GM12878 (cell line): ENCODE data around the gene RASSF8. TPM values are rescaled to one million over a fixed set of nuclear protein-coding genes. Genes with fewer than 3 reads are reported as not detected.

ENCODE experiments used
- ATAC-seq: fragments of 200-7000 bp; cut with Tn5 transposase; 3 replicates; pipeline ENCODE4 v1.9.1; 2020; ENCODE audit warnings: mild to moderate bottlenecking, moderate library complexity
- BruUV-seq: library from RNA; stranded (reverse); fragments of 400-500 nt; replicated peaks from 2 replicates; lab custom pipeline; 2021; lab: Mats Ljungman, UMichigan
- CTCF ChIA-PET: fragments of 300-600 bp; sonication (Branson Sonifier 250); formaldehyde crosslinking; extraction: SDS; loops from one replicate; lab custom pipeline; 2021; ENCODE audit warnings: inconsistent platforms; lab: Yijun Ruan, JAX
- POLR2A ChIA-PET: fragments of 350-600 bp; formaldehyde crosslinking; extraction: SDS; loops from one replicate; lab custom pipeline; 2021; ENCODE audit warnings: inconsistent platforms; lab: Charles Lee
- RAD21 ChIA-PET: fragments of 300-600 bp; sonication (Branson Sonifier 250); formaldehyde crosslinking; loops from one replicate; lab custom pipeline; 2023; ENCODE audit warnings: antibody characterized with exemption; ENCODE audit not compliant: unreplicated experiment; lab: Charles Lee
- SMC1A ChIA-PET: fragments of 300-600 bp; sonication (Branson Sonifier 250); formaldehyde crosslinking; loops from one replicate; lab custom pipeline; 2023; ENCODE audit not compliant: unreplicated experiment, uncharacterized antibody; lab: Charles Lee
- DNase-seq: peaks from one replicate; pipeline ENCODE4 v3.0.0-alpha.2; 2011; ENCODE audit warnings: low read depth, low spot score
- FAIRE-seq: peaks from 3 replicates; lab custom pipeline; 2011; peaks lifted over from hg19 to GRCh38; lab: Jason Lieb, UNC
- H2AFZ ChIP-seq: 2 replicates; pipeline ENCODE4 v1.6.0; 2011; ENCODE audit warnings: low read depth, low read length, control low read depth; ENCODE audit not compliant: control insufficient read depth
- H3K27ac ChIP-seq: 2 replicates; pipeline ENCODE4 v1.5.1; 2011; ENCODE audit warnings: control low read depth; ENCODE audit not compliant: control insufficient read depth, insufficient read depth
- H3K27me3 ChIP-seq, 2 experiments: replicated peaks in 1 of 2; 2 replicates each; pipeline versions ENCODE4 v1.6.0 to v1.6.1; 2011; ENCODE audit warnings: low read length in 1 of 2; ENCODE audit not compliant: control insufficient read depth in 2 of 2, insufficient read depth in 2 of 2
- H3K36me3 ChIP-seq, 2 experiments: 2 replicates each; pipeline ENCODE4 v1.5.1; 2011; ENCODE audit warnings: low read length in 1 of 2; ENCODE audit not compliant: control insufficient read depth in 2 of 2, insufficient read depth in 2 of 2
- H3K4me1 ChIP-seq: 2 replicates; pipeline ENCODE4 v1.6.1; 2011; ENCODE audit warnings: mild to moderate bottlenecking, low read length, moderate library complexity, mixed read lengths; ENCODE audit not compliant: control insufficient read depth, insufficient read depth
- H3K4me2 ChIP-seq: 2 replicates; pipeline ENCODE4 v1.6.0; 2011; ENCODE audit warnings: control low read depth; ENCODE audit not compliant: control insufficient read depth, insufficient read depth
- H3K4me3 ChIP-seq: fragments of 200-600 bp; sonication (generic); 2 replicates; pipeline ENCODE4 v1.5.1; 2016
- H3K79me2 ChIP-seq: 2 replicates; pipeline ENCODE4 v1.6.0; 2011; ENCODE audit warnings: low read length; ENCODE audit not compliant: control insufficient read depth, insufficient read depth
- H3K9ac ChIP-seq: 2 replicates; pipeline ENCODE4 v1.8.0; 2011; ENCODE audit warnings: low read length, control low read depth, mixed read lengths; ENCODE audit not compliant: control insufficient read depth, insufficient read depth
- H3K9me3 ChIP-seq: replicated peaks from 3 replicates; pipeline ENCODE4 v1.5.1; 2011; ENCODE audit warnings: mild to moderate bottlenecking, low read length; ENCODE audit not compliant: control insufficient read depth, insufficient read depth
- H4K20me1 ChIP-seq: 2 replicates; pipeline ENCODE4 v1.6.0; 2011; ENCODE audit not compliant: control insufficient read depth, insufficient read depth
- CBFB ChIP-seq: IDR thresholded peaks from 2 replicates; pipeline ENCODE4 v1.6.1; 2016; ENCODE audit warnings: antibody characterized with exemption, low read depth
- ETV6 ChIP-seq, 2 experiments: fragments of 450-650 bp in 1 of 2; IDR thresholded peaks in 1 of 2; conservative IDR thresholded peaks in 1 of 2; 2 replicates each; pipeline ENCODE4 v1.6.1; 2014; ENCODE audit warnings: antibody characterized with exemption in 1 of 2, borderline replicate concordance in 1 of 2, low read depth in 1 of 2, mild to moderate bottlenecking in 1 of 2, moderate library complexity in 1 of 2
- PML ChIP-seq: IDR thresholded peaks from 2 replicates; pipeline ENCODE4 v1.6.1; 2012; ENCODE audit warnings: low read length, inconsistent platforms
- RAD21 ChIP-seq: IDR thresholded peaks from 2 replicates; pipeline ENCODE4 v1.6.1; 2011; ENCODE audit warnings: mild to moderate bottlenecking, low read depth, low read length, moderate library complexity; ENCODE audit not compliant: insufficient read depth
- RCOR1 ChIP-seq: conservative IDR thresholded peaks from 2 replicates; pipeline ENCODE4 v1.6.1; 2012; ENCODE audit warnings: low read depth, low read length, improper control_type of control experiment
- SREBF2 ChIP-seq: IDR thresholded peaks from 2 replicates; pipeline ENCODE4 v1.6.1; 2012; ENCODE audit warnings: mild to moderate bottlenecking, low read length
- ZNF24 ChIP-seq: fragments of 450-650 bp; IDR thresholded peaks from 2 replicates; pipeline ENCODE4 v1.6.1; 2017; ENCODE audit warnings: antibody characterized with exemption, mild to moderate bottlenecking
- ZSCAN29 ChIP-seq: fragments of 450-650 bp; IDR thresholded peaks from 2 replicates; pipeline ENCODE4 v1.6.1; 2017; ENCODE audit warnings: mild to moderate bottlenecking, moderate library complexity
- WGBS: methylation state at CpG from one replicate; pipeline ENCODE4 v1.1.6; 2016; ENCODE audit warnings: low lambda C conversion rate; ENCODE audit not compliant: insufficient replicate concordance, insufficient coverage; ENCODE audit errors: missing lambda C conversion rate; 5-methylcytosine and 5-hydroxymethylcytosine counted together
- in situ Hi-C: fragments of 300-500 bp; cut with MboI; formaldehyde crosslinking; loops from 9 replicates; pipeline ENCODE4 v1.14.3; 2018; ENCODE audit warnings: mixed read lengths
- intact Hi-C: fragments of 100-400 bp; cut with micrococcal nuclease; formaldehyde crosslinking; loops from one replicate; pipeline ENCODE4 v1.14.2; 2022; ENCODE audit not compliant: unreplicated experiment
- polyA plus RNA-seq, 11 experiments: library from polyadenylated mRNA; depleted of rRNA in 4 of 11; unstranded in 6 of 11; stranded (reverse) in 5 of 11; fragments of >200 nt; fragmentation: Nextera tagmentation in 4 of 11; fragmentation: Illumina TruSeq in 1 of 11; extraction: Ambion mirVana in 4 of 11; extraction: Trizol in 1 of 11; gene quantifications; 1 replicate in 1 of 11; 2 replicates in 10 of 11; pipeline versions ENCODE4 v1.2.1 to v1.2.3, GENCODE V29; 2011 to 2016; ENCODE audit warnings: inconsistent platforms in 2 of 11, missing spikeins in 2 of 11, low read depth in 1 of 11
- total RNA-seq, 4 experiments: library from RNA; depleted of rRNA in 3 of 4; stranded (reverse); fragments of >200 nt in 3 of 4; fragmentation: Illumina TruSeq in 1 of 4; extraction: Trizol in 1 of 4; gene quantifications; 2 replicates each; pipeline versions ENCODE4 v1.2.1 to v1.2.3, GENCODE V29; 2013 to 2021
- TF ChIP-seq, protein P1 (sequence below): IDR thresholded peaks from 2 replicates; pipeline ENCODE4 v1.6.1; 2011; ENCODE audit warnings: low read depth, mild to moderate bottlenecking, low read length, moderate library complexity, borderline replicate concordance; ENCODE audit errors: extremely low read depth
- TF ChIP-seq, protein P2 (sequence below): IDR thresholded peaks from 2 replicates; pipeline ENCODE4 v1.6.1; 2011; ENCODE audit warnings: borderline replicate concordance, low read depth, mild to moderate bottlenecking, moderate library complexity, mixed read lengths, low read length; ENCODE audit not compliant: insufficient read depth; ENCODE audit errors: extremely low read length

The RASSF8 gene
- total and polyA plus RNA-seq, 10 of the 15 experiments (the other 5 are each of a cell fraction or from before 2014, with no cell fraction given), result 0.06 to 0.18 (median 0.08) TPM; not detected in 6

DNA sequence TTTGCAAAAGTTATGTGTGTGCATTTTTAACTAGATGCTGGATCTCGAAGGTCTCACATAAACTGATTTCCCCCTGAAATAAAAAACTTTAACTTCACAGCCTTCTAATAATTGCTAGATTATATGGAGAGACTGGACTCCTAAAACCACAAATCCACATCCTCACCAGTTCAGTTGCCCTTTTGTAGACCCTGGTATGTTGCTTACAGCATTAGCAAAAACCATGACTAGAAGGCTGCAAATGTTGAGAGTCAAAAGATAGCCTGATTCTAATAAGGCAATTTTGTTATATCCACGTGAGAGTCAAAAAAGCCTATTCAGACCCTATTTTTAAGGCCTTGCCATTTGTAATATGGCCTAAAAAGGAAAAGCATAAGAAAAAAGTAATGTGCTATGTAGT, 37.4 kb downstream of the RASSF8 start:
- ATAC-seq (no peak), DNase-seq (no peak), FAIRE-seq (no peak)
- POLR2A ChIA-PET, result no interaction called here
- SMC1A ChIA-PET, result no interaction called here
- 9% methylated on average over 2 of the region's 2 CpGs for WGBS
- RAD21 ChIA-PET, result no interaction called here
- intact Hi-C loops (no loop called here), in situ Hi-C loops (no loop called here)
- CTCF ChIA-PET, result interaction anchor here (0.8 kb wide), 1 partner anchor 9 kb away, joined by 3 read pairs; no protein-coding TSS in a partner anchor
- no peak overlapping the region for H3K27ac ChIP-seq
- H3K4me2 ChIP-seq, result no peak overlapping the region
- H3K27me3 ChIP-seq, result no peaks in the 10 kb centered on the region
- no peak overlapping the region for H3K4me3 ChIP-seq
- no peaks in the 10 kb centered on the region for H3K9me3 ChIP-seq
- H2AFZ ChIP-seq, result no peak overlapping the region
- H4K20me1 ChIP-seq, result no peaks in the 10 kb centered on the region
- BruUV-seq, result no TSS peak
- no peaks in the 10 kb centered on the region for H3K36me3 ChIP-seq
- no peaks in the 10 kb centered on the region for H3K4me1 ChIP-seq
- H3K79me2 ChIP-seq, result no peaks in the 10 kb centered on the region
- H3K9ac ChIP-seq, result no peak overlapping the region
- TF ChIP-seq RCOR1 (no peak), ZSCAN29 (no peak), RAD21 (no peak), SREBF2 (no peak), CBFB (no peak), PML (no peak), ZNF24 (no peak), ETV6 (conservative IDR thresholded peaks at IDR 0.05 in 1 of 2, IDR thresholded peaks at IDR 0.05 in 1 of 2; ENCODE audit: borderline replicate concordance in 1 of 2, low read depth in 1 of 2) (no peak)
- TF ChIP-seq, protein P1, sequence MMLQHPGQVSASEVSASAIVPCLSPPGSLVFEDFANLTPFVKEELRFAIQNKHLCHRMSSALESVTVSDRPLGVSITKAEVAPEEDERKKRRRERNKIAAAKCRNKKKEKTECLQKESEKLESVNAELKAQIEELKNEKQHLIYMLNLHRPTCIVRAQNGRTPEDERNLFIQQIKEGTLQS, result no peak
- TF ChIP-seq, protein P2, sequence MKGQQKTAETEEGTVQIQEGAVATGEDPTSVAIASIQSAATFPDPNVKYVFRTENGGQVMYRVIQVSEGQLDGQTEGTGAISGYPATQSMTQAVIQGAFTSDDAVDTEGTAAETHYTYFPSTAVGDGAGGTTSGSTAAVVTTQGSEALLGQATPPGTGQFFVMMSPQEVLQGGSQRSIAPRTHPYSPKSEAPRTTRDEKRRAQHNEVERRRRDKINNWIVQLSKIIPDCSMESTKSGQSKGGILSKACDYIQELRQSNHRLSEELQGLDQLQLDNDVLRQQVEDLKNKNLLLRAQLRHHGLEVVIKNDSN, result no peak
